ENCODE results near the gene LCOR. TPM values are rescaled to one million over a fixed set of nuclear protein-coding genes. Genes with fewer than 3 reads are reported as not detected.

Gene LCOR
- total and polyA plus RNA-seq, 9 of the 15 experiments (the other 6 are each of a cell fraction or from before 2014, with no cell fraction given), result 3.6 to 25.2 (median 14.4) TPM

DNA sequence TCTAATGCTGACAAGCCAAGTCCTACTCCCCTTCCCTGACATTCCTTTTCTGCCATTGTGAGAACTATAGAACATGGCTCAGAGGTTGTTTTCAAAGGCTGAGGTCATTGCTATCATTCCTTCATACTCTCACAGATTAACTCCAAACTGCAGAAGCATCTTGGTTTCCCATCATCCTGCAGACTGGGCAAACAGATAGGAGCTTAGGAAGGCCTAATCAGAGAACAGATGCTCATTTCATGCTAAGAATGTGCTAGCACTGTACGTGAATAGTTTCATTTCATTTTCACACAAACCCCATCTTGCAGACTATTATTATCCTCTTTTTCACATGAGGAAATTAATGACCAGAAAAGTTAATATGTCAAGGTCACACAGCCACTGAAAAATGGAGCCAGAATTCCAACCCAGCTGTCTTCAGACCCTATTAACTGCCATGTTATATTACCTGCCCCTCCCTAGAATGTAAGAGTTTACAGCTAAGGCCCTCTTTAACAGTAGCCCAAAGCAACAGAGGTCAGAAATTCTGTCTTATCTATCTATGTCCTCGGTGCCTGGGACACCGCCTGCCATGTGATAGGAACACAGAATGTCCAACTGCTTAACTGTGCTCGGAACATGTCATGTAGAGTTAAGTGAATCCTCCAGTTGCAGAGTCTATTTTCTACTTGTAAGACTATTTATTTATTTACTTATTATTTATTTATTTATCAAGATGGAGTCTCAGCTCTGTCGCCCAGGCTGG is 2.9 kb upstream of the LCOR start (continued):
- TF ChIP-seq ZNF274 (IDR thresholded peaks at IDR 0.05; ENCODE audit: borderline replicate concordance, low read depth, low read length), result no peak
- TF ChIP-seq CC2D1A (IDR thresholded peaks at IDR 0.05), result no peak
- TF ChIP-seq ZNF184 (CRISPR knock-in tag; IDR thresholded peaks at IDR 0.05), result no peak
- TF ChIP-seq, protein P1, sequence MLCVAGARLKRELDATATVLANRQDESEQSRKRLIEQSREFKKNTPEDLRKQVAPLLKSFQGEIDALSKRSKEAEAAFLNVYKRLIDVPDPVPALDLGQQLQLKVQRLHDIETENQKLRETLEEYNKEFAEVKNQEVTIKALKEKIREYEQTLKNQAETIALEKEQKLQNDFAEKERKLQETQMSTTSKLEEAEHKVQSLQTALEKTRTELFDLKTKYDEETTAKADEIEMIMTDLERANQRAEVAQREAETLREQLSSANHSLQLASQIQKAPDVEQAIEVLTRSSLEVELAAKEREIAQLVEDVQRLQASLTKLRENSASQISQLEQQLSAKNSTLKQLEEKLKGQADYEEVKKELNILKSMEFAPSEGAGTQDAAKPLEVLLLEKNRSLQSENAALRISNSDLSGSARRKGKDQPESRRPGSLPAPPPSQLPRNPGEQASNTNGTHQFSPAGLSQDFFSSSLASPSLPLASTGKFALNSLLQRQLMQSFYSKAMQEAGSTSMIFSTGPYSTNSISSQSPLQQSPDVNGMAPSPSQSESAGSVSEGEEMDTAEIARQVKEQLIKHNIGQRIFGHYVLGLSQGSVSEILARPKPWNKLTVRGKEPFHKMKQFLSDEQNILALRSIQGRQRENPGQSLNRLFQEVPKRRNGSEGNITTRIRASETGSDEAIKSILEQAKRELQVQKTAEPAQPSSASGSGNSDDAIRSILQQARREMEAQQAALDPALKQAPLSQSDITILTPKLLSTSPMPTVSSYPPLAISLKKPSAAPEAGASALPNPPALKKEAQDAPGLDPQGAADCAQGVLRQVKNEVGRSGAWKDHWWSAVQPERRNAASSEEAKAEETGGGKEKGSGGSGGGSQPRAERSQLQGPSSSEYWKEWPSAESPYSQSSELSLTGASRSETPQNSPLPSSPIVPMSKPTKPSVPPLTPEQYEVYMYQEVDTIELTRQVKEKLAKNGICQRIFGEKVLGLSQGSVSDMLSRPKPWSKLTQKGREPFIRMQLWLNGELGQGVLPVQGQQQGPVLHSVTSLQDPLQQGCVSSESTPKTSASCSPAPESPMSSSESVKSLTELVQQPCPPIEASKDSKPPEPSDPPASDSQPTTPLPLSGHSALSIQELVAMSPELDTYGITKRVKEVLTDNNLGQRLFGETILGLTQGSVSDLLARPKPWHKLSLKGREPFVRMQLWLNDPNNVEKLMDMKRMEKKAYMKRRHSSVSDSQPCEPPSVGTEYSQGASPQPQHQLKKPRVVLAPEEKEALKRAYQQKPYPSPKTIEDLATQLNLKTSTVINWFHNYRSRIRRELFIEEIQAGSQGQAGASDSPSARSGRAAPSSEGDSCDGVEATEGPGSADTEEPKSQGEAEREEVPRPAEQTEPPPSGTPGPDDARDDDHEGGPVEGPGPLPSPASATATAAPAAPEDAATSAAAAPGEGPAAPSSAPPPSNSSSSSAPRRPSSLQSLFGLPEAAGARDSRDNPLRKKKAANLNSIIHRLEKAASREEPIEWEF (CRISPR knock-in tag; IDR thresholded peaks at IDR 0.05), result peak; percentile 54; the same call in 1 of the 2 replicates
- peak; percentile 79 for TF ChIP-seq TEAD4 (IDR thresholded peaks at IDR 0.05; ENCODE audit: low read length)
- TF ChIP-seq TEAD4 (CRISPR knock-in tag; IDR thresholded peaks at IDR 0.05; ENCODE audit: borderline replicate concordance), result no peak
- no peak for TF ChIP-seq ZNF354B (CRISPR knock-in tag; IDR thresholded peaks at IDR 0.05)
- no peak for TF ChIP-seq ZNF76 (CRISPR knock-in tag; IDR thresholded peaks at IDR 0.05; ENCODE audit: borderline replicate concordance)
- TF ChIP-seq TAF1 (IDR thresholded peaks at IDR 0.05; ENCODE audit: control insufficient read depth, extremely low read depth, insufficient read depth, low read length, severe bottlenecking), result no peak
- TF ChIP-seq ZFX (CRISPR knock-in tag; IDR thresholded peaks at IDR 0.05), result no peak; the same call in 1 of the 2 replicates
- TF ChIP-seq, protein P2, sequence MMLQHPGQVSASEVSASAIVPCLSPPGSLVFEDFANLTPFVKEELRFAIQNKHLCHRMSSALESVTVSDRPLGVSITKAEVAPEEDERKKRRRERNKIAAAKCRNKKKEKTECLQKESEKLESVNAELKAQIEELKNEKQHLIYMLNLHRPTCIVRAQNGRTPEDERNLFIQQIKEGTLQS (IDR thresholded peaks at IDR 0.05), result peak; percentile 31; the same call in 1 of the 2 replicates
- TF ChIP-seq, protein P2 (CRISPR knock-in tag; conservative IDR thresholded peaks at IDR 0.05), result no peak
- no peak for TF ChIP-seq ZNF583 (CRISPR knock-in tag; IDR thresholded peaks at IDR 0.05)
- no peak for TF ChIP-seq ZNF253 (CRISPR knock-in tag; conservative IDR thresholded peaks at IDR 0.05)
- TF ChIP-seq PTTG1 (tag; IDR thresholded peaks at IDR 0.05; ENCODE audit: low read depth), result no peak
- no peak for TF ChIP-seq FOXA1 (IDR thresholded peaks at IDR 0.05; ENCODE audit: borderline replicate concordance)
- TF ChIP-seq ZNF717 (CRISPR knock-in tag; IDR thresholded peaks at IDR 0.05), result no peak
- TF ChIP-seq ZNF24 (IDR thresholded peaks at IDR 0.05), result peak; percentile 85
- TF ChIP-seq MED1 (CRISPR knock-in tag; IDR thresholded peaks at IDR 0.05; ENCODE audit: borderline replicate concordance), result no peak
- 0 out of 2 replicates have a peak, but pooled peaks have one; percentile 7 for TF ChIP-seq ADNP (tag; IDR thresholded peaks at IDR 0.05)
- no peak for TF ChIP-seq ZFP36 (IDR thresholded peaks at IDR 0.05; ENCODE audit: low read depth, low read length, partially characterized antibody)
- TF ChIP-seq SMAD3 (CRISPR knock-in tag; conservative IDR thresholded peaks at IDR 0.05), result no peak
